ENCODE measurements around the gene ROBO1.

DNA sequence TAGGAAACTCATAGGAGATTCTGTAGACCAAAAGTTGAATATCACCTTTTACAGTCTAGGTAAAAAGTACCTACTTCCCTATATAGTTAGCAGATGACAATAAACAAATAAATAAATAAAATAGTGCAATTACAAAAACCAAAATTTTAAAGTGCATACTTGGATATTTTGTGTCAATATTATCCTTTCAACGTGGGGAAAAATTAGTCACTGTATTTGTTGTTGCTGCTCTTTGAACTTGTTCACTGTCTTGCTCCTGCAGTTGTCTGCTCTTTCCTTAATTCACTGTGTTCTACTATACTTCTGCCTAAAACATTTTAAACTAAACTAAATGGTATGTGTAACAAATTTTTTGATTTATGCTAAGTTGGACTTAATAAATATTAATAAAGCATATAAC, 889.0 kb downstream of the ROBO1 start:
- no peak for TF ChIP-seq POLR2A (IDR thresholded peaks at IDR 0.05)
- TF ChIP-seq, protein P1, sequence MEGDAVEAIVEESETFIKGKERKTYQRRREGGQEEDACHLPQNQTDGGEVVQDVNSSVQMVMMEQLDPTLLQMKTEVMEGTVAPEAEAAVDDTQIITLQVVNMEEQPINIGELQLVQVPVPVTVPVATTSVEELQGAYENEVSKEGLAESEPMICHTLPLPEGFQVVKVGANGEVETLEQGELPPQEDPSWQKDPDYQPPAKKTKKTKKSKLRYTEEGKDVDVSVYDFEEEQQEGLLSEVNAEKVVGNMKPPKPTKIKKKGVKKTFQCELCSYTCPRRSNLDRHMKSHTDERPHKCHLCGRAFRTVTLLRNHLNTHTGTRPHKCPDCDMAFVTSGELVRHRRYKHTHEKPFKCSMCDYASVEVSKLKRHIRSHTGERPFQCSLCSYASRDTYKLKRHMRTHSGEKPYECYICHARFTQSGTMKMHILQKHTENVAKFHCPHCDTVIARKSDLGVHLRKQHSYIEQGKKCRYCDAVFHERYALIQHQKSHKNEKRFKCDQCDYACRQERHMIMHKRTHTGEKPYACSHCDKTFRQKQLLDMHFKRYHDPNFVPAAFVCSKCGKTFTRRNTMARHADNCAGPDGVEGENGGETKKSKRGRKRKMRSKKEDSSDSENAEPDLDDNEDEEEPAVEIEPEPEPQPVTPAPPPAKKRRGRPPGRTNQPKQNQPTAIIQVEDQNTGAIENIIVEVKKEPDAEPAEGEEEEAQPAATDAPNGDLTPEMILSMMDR (IDR thresholded peaks at IDR 0.05), result no peak
